GM23338 (cell line): ENCODE measurements around the gene CD58. TPM values are rescaled to one million over a fixed set of nuclear protein-coding genes. Genes with fewer than 3 reads are reported as not detected.

Experiments
- ATAC-seq: fragments of 200-7000 bp; cut with Tn5 transposase; 3 replicates; pipeline ENCODE4 v1.9.1; 2020
- DNase-seq: peaks from one replicate; pipeline ENCODE4 v3.0.0-alpha.2; 2015; ENCODE audit warnings: low spot score
- H2AFZ ChIP-seq: fragments of 200-600 bp; sonication (generic); 2 replicates; pipeline ENCODE4 v1.8.0; 2016; ENCODE audit warnings: antibody characterized with exemption, mild to moderate bottlenecking, moderate library complexity
- H3F3A ChIP-seq: fragments of 200-600 bp; sonication (generic); replicated peaks from 2 replicates; pipeline ENCODE4 v1.8.0; 2017; ENCODE audit warnings: antibody characterized with exemption, mixed run types, low read depth
- H3K27ac ChIP-seq: fragments of 200-600 bp; sonication (generic); 2 replicates; pipeline ENCODE4 v1.6.1; 2016; ENCODE audit warnings: low read depth
- H3K27me3 ChIP-seq: fragments of 200-600 bp; sonication (generic); 2 replicates; pipeline ENCODE4 v1.8.0; 2016; ENCODE audit warnings: mild to moderate bottlenecking, mixed run types, moderate library complexity; ENCODE audit not compliant: insufficient read depth
- H3K36me3 ChIP-seq: fragments of 200-600 bp; sonication (generic); 2 replicates; pipeline ENCODE4 v1.8.0; 2016; ENCODE audit warnings: mild to moderate bottlenecking; ENCODE audit not compliant: insufficient read depth
- H3K4me1 ChIP-seq: fragments of 200-600 bp; sonication (generic); 2 replicates; pipeline ENCODE4 v1.8.0; 2016; ENCODE audit warnings: mild to moderate bottlenecking, moderate library complexity; ENCODE audit not compliant: insufficient read depth
- H3K4me2 ChIP-seq: fragments of 200-600 bp; sonication (generic); 2 replicates; pipeline ENCODE4 v1.7.1; 2017; ENCODE audit warnings: mixed run types
- H3K4me3 ChIP-seq: fragments of 200-600 bp; sonication (generic); 2 replicates; pipeline ENCODE4 v1.6.1; 2016; ENCODE audit warnings: mixed run types
- H3K79me2 ChIP-seq: fragments of 200-600 bp; sonication (generic); replicated peaks from 2 replicates; pipeline ENCODE4 v1.8.0; 2017; ENCODE audit warnings: mild to moderate bottlenecking; ENCODE audit not compliant: insufficient read depth
- H3K9me2 ChIP-seq: fragments of 200-600 bp; sonication (generic); 2 replicates; pipeline ENCODE4 v1.8.0; 2017; ENCODE audit not compliant: insufficient read depth
- H4K20me1 ChIP-seq: fragments of 200-600 bp; sonication (generic); replicated peaks from 2 replicates; pipeline ENCODE4 v1.8.0; 2017; ENCODE audit warnings: mild to moderate bottlenecking; ENCODE audit not compliant: insufficient read depth
- H3K27ac Mint-ChIP-seq: 2 replicates; pipeline ENCODE4 v1.8.0; 2020; ENCODE audit warnings: inconsistent platforms, mild to moderate bottlenecking, moderate library complexity, mixed read lengths
- H3K27me3 Mint-ChIP-seq: 3 replicates; pipeline ENCODE4 v1.8.0; 2022; ENCODE audit warnings: low read depth, mild to moderate bottlenecking, moderate library complexity, mixed read lengths, inconsistent platforms; ENCODE audit not compliant: insufficient read depth, poor library complexity
- H3K36me3 Mint-ChIP-seq: 3 replicates; pipeline ENCODE4 v1.8.0; 2021; ENCODE audit warnings: low read depth, mild to moderate bottlenecking, inconsistent platforms, moderate library complexity, mixed read lengths
- H3K4me1 Mint-ChIP-seq: 3 replicates; pipeline ENCODE4 v1.8.0; 2020; ENCODE audit warnings: mild to moderate bottlenecking, inconsistent platforms, mixed read lengths
- H3K4me3 Mint-ChIP-seq: 3 replicates; pipeline ENCODE4 v1.8.0; 2021; ENCODE audit warnings: moderate library complexity, mild to moderate bottlenecking, inconsistent platforms, mixed read lengths
- H3K9me3 Mint-ChIP-seq: 3 replicates; pipeline ENCODE4 v1.8.0; 2020; ENCODE audit warnings: moderate library complexity, mild to moderate bottlenecking, inconsistent platforms, mixed read lengths
- ETS1 ChIP-seq: IDR thresholded peaks from 2 replicates; pipeline ENCODE4 v1.6.1; 2016; ENCODE audit warnings: antibody characterized with exemption
- EZH2 ChIP-seq: fragments of 200-600 bp; sonication (generic); IDR thresholded peaks from one replicate; pipeline ENCODE4 v1.8.0; 2017; ENCODE audit warnings: antibody characterized with exemption, mild to moderate bottlenecking, low read depth; ENCODE audit not compliant: unreplicated experiment
- EZH2phosphoT487 ChIP-seq: fragments of 200-600 bp; sonication (generic); IDR thresholded peaks from one replicate; pipeline ENCODE4 v1.8.1; 2018; ENCODE audit warnings: antibody characterized with exemption; ENCODE audit not compliant: unreplicated experiment
- POLR2AphosphoS5 ChIP-seq: IDR thresholded peaks from 2 replicates; pipeline ENCODE4 v1.6.1; 2016; ENCODE audit warnings: antibody characterized with exemption, low read depth
- REST ChIP-seq: IDR thresholded peaks from one replicate; pipeline ENCODE4 v1.6.1; 2018; ENCODE audit warnings: antibody characterized with exemption; ENCODE audit not compliant: unreplicated experiment
- STAT1 ChIP-seq: IDR thresholded peaks from one replicate; pipeline ENCODE4 v1.6.1; 2016; ENCODE audit warnings: antibody characterized with exemption; ENCODE audit not compliant: unreplicated experiment
- ZNF114 ChIP-seq: fragments of 250-450 bp; sonication (Bioruptor Pico); IDR thresholded peaks from 2 replicates; pipeline ENCODE4 v1.5.0; 2020; ENCODE audit warnings: mild to moderate bottlenecking, moderate library complexity
- ZNF331 ChIP-seq: fragments of 250-450 bp; sonication (Bioruptor Pico); IDR thresholded peaks from 2 replicates; pipeline ENCODE4 v1.5.0; 2020; ENCODE audit warnings: low read depth, mild to moderate bottlenecking, moderate library complexity
- polyA plus RNA-seq: library from polyadenylated mRNA; unstranded; fragments of >200 nt; fragmentation: Nextera tagmentation; extraction: Ambion mirVana; gene quantifications from 2 replicates; pipeline ENCODE4 v1.2.1, GENCODE V29; 2016
- total RNA-seq: library from RNA; depleted of rRNA; stranded (reverse); fragments of >200 nt; shearing (Covaris generic); gene quantifications from 2 replicates; pipeline ENCODE4 v1.2.3, GENCODE V29; 2014
- TF ChIP-seq, protein P1 (sequence below), 2 experiments: fragments of 200-600 bp in 1 of 2; sonication (generic) in 1 of 2; conservative IDR thresholded peaks; 2 replicates each; pipeline versions ENCODE4 v1.5.1 to v1.6.1; 2016 to 2017; ENCODE audit warnings: antibody characterized with exemption in 2 of 2, low read depth in 2 of 2, mild to moderate bottlenecking in 2 of 2, moderate library complexity in 1 of 2

The CD58 gene
- total and polyA plus RNA-seq, 2 experiments from 2014 or later: 9.2 to 12.5 TPM

GRCh38 chr1:116585886-116586285, 15.1 kb upstream of the CD58 start:
- DNase-seq: no peak
- H3F3A ChIP-seq: no peaks in the 10 kb centered on the region
- no peaks in the 10 kb centered on the region for H3K9me2 ChIP-seq
- H3K36me3 ChIP-seq: no peaks in the 10 kb centered on the region
- no peak overlapping the region for H3K4me2 ChIP-seq
- no peak for ATAC-seq
- H3K9me3 Mint-ChIP-seq: no peaks in the 10 kb centered on the region; the same call in 2 of the 3 replicates
- peaks cover 9% of the 10 kb centered on the region for H3K36me3 Mint-ChIP-seq
- no peak overlapping the region for H2AFZ ChIP-seq
- no peaks in the 10 kb centered on the region for H3K79me2 ChIP-seq
- H3K4me3 ChIP-seq: no peak overlapping the region
- H3K27ac Mint-ChIP-seq: no peak overlapping the region; the same call in 1 of the 2 replicates
- H3K4me3 Mint-ChIP-seq: no peak overlapping the region
- peaks cover 9% of the 10 kb centered on the region for H3K4me1 ChIP-seq
- H4K20me1 ChIP-seq: no peaks in the 10 kb centered on the region; the same call in 1 of the 2 replicates
- TF ChIP-seq POLR2AphosphoS5 (no peak), ZNF114 (no peak), EZH2phosphoT487 (no peak), ZNF331 (CRISPR knock-in tag) (no peak), REST (no peak), ETS1 (no peak)
- TF ChIP-seq, protein P1, sequence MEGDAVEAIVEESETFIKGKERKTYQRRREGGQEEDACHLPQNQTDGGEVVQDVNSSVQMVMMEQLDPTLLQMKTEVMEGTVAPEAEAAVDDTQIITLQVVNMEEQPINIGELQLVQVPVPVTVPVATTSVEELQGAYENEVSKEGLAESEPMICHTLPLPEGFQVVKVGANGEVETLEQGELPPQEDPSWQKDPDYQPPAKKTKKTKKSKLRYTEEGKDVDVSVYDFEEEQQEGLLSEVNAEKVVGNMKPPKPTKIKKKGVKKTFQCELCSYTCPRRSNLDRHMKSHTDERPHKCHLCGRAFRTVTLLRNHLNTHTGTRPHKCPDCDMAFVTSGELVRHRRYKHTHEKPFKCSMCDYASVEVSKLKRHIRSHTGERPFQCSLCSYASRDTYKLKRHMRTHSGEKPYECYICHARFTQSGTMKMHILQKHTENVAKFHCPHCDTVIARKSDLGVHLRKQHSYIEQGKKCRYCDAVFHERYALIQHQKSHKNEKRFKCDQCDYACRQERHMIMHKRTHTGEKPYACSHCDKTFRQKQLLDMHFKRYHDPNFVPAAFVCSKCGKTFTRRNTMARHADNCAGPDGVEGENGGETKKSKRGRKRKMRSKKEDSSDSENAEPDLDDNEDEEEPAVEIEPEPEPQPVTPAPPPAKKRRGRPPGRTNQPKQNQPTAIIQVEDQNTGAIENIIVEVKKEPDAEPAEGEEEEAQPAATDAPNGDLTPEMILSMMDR (conservative IDR thresholded peaks at IDR 0.05; ENCODE audit: low read depth in 2 of 2): no peak
- peaks cover 21% of the 10 kb centered on the region for H3K4me1 Mint-ChIP-seq
- no peak overlapping the region for H3K27ac ChIP-seq
- peaks cover 2% of the 10 kb centered on the region for H3K27me3 Mint-ChIP-seq
- no peaks in the 10 kb centered on the region for H3K27me3 ChIP-seq

DNA sequence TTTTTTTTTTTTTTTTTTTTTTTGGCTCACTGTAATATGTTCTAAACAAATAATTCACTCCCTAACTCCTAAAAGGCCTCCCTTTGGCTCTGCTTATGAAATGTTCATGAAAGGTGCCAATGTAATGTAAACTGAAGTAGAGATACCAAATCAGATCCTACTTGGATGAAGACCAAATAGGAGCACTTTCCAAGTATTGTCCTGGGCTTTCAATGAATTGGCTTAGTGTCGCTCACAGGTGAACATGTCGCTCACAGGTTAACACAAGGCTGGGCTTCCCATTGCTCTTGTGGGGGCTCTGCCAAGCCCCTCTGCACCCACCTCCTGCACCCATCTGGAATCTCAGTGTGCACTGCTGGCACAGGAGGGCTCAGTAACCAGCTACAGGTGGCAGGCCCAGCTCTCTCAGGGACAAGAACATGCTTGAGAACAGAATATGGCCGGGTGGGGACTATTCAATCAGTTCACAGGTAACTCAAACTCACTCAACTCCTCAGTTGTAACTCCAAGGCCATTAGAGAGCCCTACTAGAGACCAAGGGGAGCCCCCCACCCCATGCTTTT, 10.6 kb upstream of the CD58 start:
- no peak overlapping the region for H3K4me2 ChIP-seq
- H3K9me2 ChIP-seq: no peaks in the 10 kb centered on the region
- H3K4me3 Mint-ChIP-seq: no peak overlapping the region
- H3K4me1 ChIP-seq: no peaks in the 10 kb centered on the region
- H3K4me1 Mint-ChIP-seq: peaks cover 4% of the 10 kb centered on the region
- TF ChIP-seq STAT1 (no peak), EZH2 (no peak), EZH2phosphoT487 (no peak)
- TF ChIP-seq, protein P1 (conservative IDR thresholded peaks at IDR 0.05; ENCODE audit: low read depth in 2 of 2): no peak
- no peak overlapping the region for H2AFZ ChIP-seq
- ATAC-seq (no peak), DNase-seq (no peak)
- peaks cover 3% of the 10 kb centered on the region for H3K36me3 Mint-ChIP-seq
- no peak overlapping the region for H3K27ac ChIP-seq
- H3K4me3 ChIP-seq: no peak overlapping the region
- no peaks in the 10 kb centered on the region for H3F3A ChIP-seq
- no peaks in the 10 kb centered on the region; the same call in 1 of the 2 replicates for H4K20me1 ChIP-seq
- peaks cover 2% of the 10 kb centered on the region for H3K27me3 Mint-ChIP-seq
- H3K27me3 ChIP-seq: no peaks in the 10 kb centered on the region
- H3K27ac Mint-ChIP-seq: no peak overlapping the region
- no peaks in the 10 kb centered on the region for H3K9me3 Mint-ChIP-seq
- no peaks in the 10 kb centered on the region for H3K79me2 ChIP-seq
- H3K36me3 ChIP-seq: 0 out of 2 replicates have a peak, but pooled peaks cover 2% of the 10 kb centered on the region
